Loucy (cell line): ENCODE data around the gene DRGX.

Experiments
- CTCF ChIP-seq: fragments of 200-600 bp; sonication (generic); conservative IDR thresholded peaks from 2 replicates; pipeline ENCODE4 v1.5.1; 2014; ENCODE audit warnings: mild to moderate bottlenecking, antibody characterized with exemption, low read length
- EZH2phosphoT487 ChIP-seq: fragments of 200-600 bp; IDR thresholded peaks from 2 replicates; pipeline ENCODE4 v1.6.1; 2018; ENCODE audit warnings: antibody characterized with exemption, mild to moderate bottlenecking, moderate library complexity, borderline replicate concordance

DNA sequence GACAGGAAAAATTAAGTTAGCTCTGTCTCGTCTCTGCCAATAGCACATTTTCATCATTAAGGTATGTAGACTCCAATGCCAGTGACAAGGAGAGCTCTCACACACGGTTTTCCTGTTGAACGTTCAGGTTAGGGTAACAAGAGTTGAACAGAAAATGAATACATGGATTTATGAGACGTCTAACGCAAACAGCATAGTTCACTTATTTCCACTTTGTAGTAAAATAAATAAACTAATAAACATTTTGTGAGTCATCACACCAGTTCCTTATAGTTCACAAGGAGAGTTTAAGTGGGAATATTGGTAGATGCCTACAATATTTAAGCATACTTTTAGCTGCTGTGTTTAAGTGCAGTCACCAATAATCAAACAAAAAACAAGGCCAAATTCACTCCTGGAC is 21.1 kb downstream of the DRGX start:
- TF ChIP-seq CTCF (no peak), EZH2phosphoT487 (no peak)
